Sciatic nerve (tissue), 2 donors: ENCODE measurements around the gene ZNF283. TPM values are rescaled to one million over a fixed set of nuclear protein-coding genes. Genes with fewer than 3 reads are reported as not detected.
"Not testable (repeated sequence)": the region's sequence is repeated elsewhere in the genome, so short reads cannot be mapped to it uniquely, and the experiment has no call there.

Experiments
- ATAC-seq: fragments of 200-7000 bp; cut with Tn5 transposase; one replicate; pipeline ENCODE4 v1.9.1; 2020; ENCODE audit warnings: mild to moderate bottlenecking, moderate library complexity
- DNase-seq: peaks from one replicate; pipeline ENCODE4 v3.0.0-alpha.2; 2020; ENCODE audit warnings: low spot score
- intact Hi-C: fragments of 100-400 bp; cut with DNase I; formaldehyde crosslinking; loops from one replicate; pipeline ENCODE4 v1.14.2; 2022
- total RNA-seq: library from RNA; stranded (reverse); fragmentation: NEBNext Ultra II Directional; extraction: Animal tissue kit (Norgen Biotek cat#: 25700); gene quantifications from one replicate; pipeline ENCODE4 v1.2.1, GENCODE V29; 2021
- donor health status: DM: no; HTN: no; CAD: no.
- donor health status: DM: no; HTN: no; CAD: no.

Gene ZNF283
- total RNA-seq, 1 donor from 2014 or later: 17.4 TPM

DNA sequence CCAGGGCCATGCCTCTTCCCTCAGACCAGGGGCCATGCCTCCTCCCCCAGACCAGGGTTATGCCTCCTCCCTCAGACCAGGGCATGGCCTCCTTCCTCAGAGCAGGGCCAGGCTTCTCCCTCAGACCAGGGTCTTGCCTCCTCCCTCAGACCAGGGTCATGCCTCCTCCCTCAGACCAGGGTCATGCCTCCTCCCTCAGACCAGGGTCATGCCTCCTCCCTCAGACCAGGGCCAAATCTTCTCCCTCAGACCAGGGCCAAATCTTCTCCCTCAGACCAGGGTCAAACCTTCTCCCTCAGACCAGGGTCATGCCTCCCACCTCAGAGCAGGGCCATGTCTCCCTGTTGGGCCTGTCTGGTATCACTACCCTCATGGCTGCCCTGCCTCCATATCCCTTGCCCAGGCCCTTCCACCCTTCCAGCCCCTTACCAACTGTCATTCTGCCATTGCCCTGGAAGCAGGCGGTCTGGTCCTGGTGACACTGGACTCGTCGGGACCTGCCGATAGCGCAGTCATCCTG lies 29.0 kb upstream of the ZNF283 start:
- ATAC-seq (no peak), DNase-seq (no peak)
- intact Hi-C loops: no loop called here

DNA sequence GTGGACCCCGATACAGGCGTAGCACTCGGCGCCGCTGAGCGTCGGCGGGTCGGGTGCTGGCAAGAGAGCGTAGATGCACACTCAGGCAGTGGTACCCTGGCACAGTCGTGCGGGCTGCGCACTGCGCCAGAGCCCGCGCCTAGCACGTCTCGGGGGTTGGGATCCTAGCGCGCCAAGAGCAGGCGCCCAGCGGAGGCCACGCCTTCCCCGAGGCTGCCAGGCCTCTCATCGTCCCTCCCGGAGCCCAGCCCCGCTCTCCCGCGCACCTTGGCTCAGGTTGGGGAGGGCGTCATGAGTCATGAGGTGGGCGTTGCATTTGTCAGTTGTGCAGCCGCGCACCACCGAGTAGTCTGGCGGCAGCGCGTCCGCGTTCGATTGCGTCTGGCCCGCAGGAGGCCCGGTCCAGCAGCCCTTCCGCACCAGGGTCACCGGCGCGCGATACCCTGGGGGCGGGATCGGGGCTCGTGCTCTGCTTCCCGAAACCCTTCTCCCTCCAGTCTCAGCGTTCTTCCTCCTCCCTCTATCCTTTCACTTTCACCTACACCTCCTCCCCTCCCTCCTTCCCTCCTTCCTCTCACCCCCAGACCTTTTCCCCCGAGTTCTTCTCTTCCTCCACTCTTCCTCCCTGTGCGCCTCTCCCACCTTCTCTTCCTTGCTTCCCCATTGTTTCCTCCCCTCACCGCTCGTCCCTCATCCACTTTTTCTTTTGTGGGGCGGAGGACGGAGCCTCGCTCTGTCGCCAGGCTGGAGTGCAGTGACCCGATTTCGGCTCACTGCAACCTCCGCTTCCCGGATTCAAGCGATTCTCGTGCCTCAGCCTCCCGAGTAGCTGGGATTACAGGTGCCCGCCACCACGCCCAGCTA lies 28.3 kb upstream of the ZNF283 start:
- ATAC-seq (peak; percentile 42), DNase-seq (no peak)
- intact Hi-C loops: no loop called here

DNA sequence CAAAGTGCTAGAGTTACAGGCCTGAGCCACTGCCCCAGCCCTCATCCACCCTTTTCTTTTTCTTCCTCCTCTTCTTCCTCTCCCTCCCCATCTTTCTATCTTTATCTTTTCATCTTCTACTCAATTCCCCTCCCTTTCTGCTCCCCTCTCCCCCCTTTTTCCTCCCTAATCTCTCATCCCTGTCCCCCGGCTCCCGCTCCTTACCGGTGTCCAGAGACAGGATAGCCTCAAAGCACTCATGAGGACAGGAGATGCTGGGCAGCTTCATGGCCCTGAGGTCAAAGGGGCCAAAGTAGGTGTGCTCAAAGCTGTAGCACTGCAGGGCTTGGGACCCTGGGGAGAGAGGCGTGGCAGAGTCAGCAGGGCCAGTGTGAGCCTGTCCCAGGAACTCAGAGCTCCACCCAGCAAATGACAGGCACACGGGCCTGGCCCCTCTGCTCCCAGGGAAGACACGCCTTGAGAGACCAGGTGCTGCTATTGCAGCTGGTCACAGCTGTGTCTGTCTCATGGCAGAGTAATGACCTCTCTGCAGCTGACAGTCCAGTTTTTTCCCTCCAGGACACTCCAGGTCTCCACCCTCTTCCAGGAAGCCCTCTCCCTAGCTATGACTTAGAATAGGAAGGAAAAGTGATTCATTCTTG lies 27.5 kb upstream of the ZNF283 start:
- intact Hi-C loops: no loop called here
- ATAC-seq (no peak), DNase-seq (no peak)

DNA sequence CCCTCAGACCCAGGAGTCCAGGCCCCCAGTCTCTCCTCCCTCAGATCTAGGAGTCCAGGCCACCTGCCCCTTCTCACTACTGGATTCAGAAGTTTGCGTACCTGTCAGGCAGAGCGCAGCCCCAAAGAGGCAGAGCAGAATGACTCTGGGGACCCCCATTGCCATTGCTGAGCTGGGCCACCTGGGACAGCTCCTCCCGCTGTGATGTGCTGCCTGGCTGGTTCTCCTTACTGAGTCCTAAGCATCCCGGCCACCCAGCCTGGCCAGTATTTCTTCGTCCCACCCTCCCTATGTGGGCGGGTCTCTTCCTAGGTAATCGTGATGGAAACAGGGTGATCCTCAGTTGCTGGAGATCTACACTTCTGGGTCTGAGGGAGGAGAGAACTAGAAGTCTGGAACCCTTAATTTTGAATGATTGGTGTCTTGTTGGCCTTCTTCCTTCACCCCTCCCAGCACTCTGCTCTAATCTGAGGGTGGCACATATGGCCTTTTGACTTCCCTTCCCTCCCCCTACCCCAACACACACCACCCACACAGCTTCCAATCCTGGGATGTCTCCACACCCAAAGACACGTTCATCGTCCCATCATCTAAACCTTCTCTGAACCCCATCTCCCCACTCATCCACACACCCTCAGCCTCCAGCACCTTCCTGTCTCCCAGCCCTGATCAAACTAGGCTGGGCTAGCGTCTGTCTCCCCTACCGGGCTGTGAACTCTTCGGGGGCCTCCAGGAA lies 24.7 kb upstream of the ZNF283 start, which contains the start of gene LYPD5:
Gene LYPD5, minus strand, starts transcription at position 232 of the 736 bp plus-strand sequence. Its CDS starts 67 bp downstream, at position 165.
- no peak for ATAC-seq
- no peak for DNase-seq
- intact Hi-C loops: no loop called here

DNA sequence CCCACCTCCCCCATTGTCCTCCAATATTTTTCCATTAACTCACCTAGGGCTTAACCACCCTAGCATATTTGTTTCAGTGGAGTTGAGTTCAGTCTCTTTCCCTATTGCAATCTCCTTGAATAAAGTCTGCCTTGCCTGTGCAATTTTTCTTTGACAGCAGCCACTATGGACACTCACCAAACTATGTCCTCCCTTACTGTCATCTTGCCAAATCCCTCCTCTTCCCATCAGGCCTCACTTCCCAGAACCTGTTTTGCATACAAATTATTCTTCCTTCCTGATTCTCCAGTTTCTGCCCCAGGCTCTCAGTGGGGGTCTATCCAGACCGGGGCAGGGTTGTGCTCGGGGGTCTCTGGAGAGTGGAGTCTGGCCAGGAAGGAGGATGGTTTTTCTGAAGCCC lies 22.7 kb upstream of the ZNF283 start:
- ATAC-seq (no peak), DNase-seq (no peak)
- intact Hi-C loops: no loop called here

DNA sequence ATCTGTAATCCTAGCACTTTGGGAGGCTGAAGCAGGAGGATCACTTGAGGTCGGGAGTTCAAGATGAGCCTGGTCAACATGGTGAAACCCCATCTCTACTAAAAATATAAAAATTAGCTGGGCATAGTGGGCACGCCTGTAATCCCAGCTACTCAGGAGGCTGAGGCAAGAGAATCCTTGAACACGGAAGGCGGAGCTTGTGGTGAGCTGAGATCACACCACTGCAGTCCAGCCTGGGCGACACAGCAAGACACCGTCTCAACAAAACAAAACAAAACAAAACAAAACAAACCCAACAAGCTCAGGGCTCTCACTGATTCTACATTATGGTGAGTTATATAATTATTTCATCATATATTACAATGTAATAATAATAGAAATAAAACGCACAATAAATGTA lies 20.7 kb upstream of the ZNF283 start:
- intact Hi-C loops, DNase-seq, ATAC-seq: not testable (repeated sequence)

DNA sequence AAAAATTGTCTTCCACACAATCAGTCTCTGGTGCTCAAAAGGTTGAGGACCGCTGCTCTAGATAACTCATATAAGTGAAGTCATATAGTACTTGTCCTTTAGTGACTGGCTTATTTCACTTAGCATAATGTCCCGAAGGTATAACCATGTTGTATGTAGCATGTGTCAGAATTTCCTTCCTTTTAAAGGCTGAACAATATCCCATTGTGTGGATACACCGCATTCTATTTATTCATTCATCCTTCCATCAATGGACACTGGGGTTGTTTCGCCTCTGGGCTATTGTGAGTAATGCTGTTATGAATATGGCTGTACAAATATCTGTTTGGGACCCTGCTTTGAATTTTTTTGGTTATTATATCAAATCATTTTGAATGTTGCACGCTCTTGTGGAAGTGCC lies 20.3 kb upstream of the ZNF283 start:
- DNase-seq: no peak
- intact Hi-C loops: no loop called here
- no peak for ATAC-seq

DNA sequence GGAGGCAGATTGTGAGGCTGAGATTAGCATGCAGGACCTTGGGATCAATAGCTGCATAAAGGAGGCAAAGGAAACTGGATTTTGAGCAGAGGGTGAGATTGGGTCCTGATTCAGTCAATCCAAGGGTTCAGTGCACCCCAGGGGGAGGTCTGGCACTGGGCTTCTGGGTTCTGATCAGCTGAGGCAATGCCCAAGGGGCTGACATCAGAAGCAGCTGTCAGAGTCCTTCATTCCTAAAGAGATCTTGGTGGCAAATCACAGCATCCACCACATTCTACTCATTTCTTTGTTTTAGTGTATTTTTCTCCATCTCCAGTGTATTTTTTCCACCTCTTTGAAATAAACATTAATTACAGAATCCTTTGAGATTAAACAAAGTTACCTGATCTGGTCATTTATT lies 19.5 kb upstream of the ZNF283 start:
- no peak for ATAC-seq

DNA sequence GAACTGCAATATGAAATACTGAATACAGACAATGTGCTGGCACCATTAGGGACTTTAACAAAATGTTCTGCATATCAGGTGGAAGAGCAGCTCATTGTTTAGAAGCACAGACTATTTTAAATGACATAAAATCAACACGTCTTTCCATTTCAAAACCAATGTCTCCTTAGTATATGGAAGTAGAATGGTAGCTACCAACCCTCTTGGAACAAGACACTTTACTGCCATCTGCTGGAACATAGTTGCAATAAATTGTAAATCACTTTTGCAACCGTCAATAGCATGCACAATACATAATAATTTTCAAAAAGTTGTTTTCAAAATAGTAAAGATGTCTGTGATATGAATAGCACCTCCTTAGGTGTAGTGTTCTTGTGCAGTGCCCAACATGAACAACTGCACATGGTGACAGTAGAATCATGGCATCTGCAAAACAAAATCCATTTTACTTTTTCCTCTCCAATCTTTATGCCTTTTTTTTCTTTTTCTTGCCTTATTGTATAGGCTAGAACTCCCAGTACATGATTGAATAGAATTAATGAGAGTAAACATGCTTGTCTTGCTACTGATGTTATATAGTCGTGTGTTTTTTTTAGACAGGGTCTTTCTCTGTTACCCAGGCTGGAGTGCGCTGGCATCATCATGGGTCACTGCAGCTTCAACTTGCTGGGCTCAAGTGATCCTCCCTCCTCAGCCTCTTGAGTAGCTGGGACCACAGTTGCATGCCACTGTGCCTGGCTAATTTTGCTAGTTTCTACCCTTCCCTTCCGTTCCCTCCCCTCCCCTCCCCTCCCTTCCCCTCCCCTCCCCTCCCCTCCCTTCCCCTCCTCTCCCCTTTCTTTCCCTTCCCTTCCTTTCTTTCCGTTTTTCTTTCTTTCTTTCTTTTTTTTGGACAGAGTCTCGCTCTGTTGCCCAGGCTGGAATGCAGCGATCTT lies 17.1 kb upstream of the ZNF283 start:
- no peak for ATAC-seq

More for the DNA sequence above, 19.5 kb upstream of the ZNF283 start:
- no peak for DNase-seq
- intact Hi-C loops: no loop called here

DNA sequence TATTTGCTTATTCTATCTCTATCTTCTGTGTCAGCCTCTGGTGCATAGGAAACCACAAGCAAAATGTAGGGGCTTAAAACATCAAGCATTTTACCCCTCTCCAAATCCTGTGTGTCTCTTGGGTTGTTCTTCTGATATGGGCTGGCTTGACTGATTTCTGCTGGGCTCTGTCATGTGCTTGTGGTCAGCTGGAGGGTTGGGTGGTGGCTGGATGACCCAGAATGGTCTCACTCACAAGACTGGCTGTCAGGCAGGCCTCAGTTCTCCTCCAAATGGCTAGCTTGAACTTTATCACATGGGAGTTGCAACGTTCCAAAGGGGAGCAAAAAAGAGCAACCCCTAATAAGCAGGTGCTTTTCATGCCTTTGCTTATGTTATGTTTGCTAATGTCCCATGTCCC lies 15.3 kb upstream of the ZNF283 start:
- intact Hi-C loops: no loop called here
- no peak for ATAC-seq

More for the DNA sequence above, 17.1 kb upstream of the ZNF283 start:
- DNase-seq: no peak
- intact Hi-C loops: no loop called here

DNA sequence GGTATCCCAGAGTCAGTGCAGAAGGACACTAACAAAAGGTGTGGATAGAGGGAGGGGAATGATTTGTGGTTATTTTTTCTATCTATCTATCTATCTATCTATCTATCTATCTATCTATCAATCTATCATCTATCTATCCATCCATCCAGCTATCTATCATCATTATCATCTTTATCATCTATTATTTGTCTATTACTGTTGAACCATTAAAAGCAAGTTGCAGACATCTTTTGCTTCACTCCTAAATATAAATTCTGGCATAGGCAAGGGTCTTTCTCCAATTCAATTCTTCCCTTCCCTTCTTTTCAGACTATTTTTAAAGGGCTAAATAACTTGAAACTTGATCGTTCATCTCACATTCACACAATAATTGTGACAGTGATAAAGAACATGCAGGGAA lies 14.9 kb upstream of the ZNF283 start:
- DNase-seq: no peak
- ATAC-seq: no peak
- intact Hi-C loops: no loop called here

More for the DNA sequence above, 15.3 kb upstream of the ZNF283 start:
- no peak for DNase-seq

DNA sequence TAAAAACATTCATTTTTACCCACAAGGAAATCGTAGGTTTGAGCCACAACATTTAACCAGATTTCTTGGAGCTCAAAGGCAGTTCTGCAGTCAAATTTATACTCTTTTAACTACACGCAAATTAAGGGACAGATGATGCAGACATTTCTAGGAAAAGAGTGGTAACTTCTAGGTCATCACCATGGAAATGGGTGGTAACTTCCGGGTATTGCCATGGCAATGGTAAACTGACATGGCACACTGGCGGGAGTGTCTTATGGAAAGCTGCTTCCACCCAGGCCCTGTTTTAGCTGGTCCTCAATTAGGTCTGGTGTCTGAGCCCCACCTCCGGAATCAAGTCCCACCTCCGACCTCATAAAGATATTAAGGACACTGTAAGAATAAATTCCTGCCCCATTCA lies 14.4 kb upstream of the ZNF283 start:
- intact Hi-C loops: no loop called here
- no peak for DNase-seq
- ATAC-seq: no peak

DNA sequence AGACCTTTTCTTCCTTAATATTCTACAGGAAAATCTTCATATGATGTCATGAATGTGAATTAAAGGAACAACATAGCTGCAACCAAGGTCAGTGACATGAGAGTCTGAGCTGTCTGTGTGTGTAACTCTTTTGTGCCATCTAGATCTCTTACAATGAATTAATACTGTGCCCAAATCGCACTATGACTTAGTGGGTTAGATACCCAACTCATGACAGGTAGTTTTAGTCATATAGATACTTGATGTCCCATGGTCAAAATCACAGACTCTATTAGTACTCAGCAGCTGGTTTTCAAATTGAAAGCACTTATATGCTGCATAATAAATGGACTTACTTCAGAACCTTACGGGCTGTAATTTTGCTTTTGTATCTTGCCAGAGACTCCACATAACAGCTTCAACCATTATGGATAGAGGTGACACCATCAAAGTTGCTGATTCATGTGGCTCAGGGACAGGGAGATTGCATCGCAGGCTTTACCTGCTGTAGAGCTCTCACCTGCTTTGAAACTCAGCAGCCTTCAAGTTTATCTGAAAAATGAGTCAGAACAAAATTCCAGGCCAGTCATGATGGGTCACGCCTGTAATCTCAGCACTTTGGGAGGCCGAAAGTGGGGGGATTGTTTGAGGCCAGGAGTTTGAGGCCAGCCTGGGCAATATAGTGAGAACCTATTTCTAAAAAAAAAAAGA lies 12.3 kb upstream of the ZNF283 start:
- ATAC-seq: no peak
- DNase-seq: no peak
- intact Hi-C loops: no loop called here

DNA sequence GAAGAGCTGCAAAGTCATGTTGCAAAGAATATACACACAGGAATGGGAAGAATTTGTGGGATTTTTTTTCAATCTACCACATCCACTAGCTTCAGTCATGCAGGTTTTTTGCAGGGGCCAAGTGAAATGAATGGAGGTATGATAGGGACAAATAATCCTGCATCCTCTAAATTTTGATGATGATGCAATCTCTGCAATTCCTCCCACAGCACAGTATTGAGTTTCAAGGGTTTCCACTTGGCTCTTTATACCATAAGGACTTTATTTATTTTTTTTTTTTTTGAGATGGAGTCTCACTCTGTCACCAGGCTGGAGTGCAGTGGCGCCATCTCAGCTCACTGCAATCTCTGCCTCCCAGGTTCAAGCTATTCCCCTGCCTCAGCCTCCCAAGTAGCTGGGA lies 9.7 kb upstream of the ZNF283 start:
- DNase-seq, intact Hi-C loops, ATAC-seq: not testable (repeated sequence)

DNA sequence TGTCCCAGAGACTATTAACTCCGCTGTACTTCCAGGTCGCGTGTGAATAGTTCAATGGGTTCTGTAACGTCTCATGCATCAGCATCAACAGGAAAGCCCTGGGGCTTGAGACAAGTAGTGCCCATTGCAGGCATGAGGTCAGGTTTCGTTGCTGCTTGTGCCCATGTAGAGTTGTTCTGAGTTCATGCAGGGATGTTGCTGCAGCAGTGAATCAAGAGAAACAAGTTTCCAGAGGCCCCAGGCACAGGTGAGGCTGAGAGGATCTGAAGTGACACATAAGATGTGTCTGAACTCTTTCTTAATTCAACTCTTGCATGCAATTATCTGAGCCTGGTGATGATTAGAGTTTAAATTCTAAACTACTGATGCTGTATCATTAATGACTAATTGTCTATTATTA lies 8.6 kb upstream of the ZNF283 start:
- DNase-seq (no peak), ATAC-seq (no peak)
- intact Hi-C loops: no loop called here

DNA sequence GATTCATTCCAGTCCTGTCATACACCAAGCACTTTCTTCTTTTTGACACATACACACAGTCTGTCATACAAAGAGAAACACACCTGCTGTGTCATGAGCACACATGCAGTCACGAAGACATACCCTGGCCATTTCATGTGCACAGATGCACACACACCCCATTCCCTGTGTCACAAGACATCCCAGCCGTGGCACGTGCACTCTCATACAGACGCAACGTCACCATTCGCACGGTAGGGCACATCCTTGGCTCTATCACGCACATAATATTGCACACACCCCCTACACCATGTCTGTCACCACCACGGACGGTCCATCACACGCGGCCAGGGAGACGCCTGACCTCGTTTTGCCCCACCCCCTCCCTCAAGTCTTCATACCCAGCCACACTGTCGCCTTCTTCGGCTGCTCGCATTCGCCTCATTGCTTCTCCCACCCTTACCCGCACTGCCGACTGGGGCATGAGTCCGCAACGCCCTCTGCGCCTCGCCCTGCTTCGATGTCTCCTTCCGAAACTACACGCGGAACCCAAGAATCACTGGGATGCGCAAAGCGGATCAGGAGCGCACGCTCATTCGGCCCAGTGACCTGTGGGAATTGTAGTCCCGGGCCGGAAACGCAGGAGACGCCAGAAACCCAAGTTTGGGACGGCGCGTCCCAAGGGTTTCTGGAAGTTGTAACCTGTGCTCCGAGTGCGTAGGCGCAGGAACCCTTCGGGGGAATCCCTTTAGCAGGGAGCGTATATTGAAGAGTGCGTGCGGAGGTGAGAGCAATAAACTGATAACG lies 6.8 kb upstream of the ZNF283 start:
- no peak for DNase-seq
- intact Hi-C loops: no loop called here
- peak; percentile 46 for ATAC-seq

DNA sequence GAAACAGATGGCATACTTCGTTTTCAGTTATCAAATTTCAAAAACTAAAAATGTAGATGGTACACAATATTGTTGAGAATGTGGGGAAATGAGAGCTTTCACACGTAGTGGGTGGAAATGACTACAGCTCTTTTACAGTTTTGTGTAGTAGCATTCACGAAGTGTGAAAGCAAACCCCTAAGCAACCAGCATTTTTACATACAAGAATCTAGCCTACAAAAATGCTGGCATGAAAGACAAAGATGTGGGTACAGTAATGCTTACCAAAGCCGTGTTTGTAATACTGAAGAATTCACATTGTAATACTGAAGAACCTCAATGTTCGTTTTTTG lies 6.3 kb upstream of the ZNF283 start:
- ATAC-seq (no peak), DNase-seq (no peak)
- intact Hi-C loops: no loop called here
